Measurements from ENCODE around the gene TRIM63. TPM values are rescaled to one million over a fixed set of nuclear protein-coding genes. Genes with fewer than 3 reads are reported as not detected.
A peak's percentile ranks its signal among the peaks of the same experiment; 100 is the strongest.

Gene TRIM63
- total RNA-seq, 1 donor from 2014 or later = 1.7 TPM

GRCh38 chr1:26035203-26035958 lies 32.0 kb downstream of the TRIM63 start:
- no peaks in the 10 kb centered on the region for H3K36me3 Mint-ChIP-seq
- peak overlapping the region; percentile 95 for H3K4me3 Mint-ChIP-seq
- TF ChIP-seq, protein P1, sequence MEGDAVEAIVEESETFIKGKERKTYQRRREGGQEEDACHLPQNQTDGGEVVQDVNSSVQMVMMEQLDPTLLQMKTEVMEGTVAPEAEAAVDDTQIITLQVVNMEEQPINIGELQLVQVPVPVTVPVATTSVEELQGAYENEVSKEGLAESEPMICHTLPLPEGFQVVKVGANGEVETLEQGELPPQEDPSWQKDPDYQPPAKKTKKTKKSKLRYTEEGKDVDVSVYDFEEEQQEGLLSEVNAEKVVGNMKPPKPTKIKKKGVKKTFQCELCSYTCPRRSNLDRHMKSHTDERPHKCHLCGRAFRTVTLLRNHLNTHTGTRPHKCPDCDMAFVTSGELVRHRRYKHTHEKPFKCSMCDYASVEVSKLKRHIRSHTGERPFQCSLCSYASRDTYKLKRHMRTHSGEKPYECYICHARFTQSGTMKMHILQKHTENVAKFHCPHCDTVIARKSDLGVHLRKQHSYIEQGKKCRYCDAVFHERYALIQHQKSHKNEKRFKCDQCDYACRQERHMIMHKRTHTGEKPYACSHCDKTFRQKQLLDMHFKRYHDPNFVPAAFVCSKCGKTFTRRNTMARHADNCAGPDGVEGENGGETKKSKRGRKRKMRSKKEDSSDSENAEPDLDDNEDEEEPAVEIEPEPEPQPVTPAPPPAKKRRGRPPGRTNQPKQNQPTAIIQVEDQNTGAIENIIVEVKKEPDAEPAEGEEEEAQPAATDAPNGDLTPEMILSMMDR (conservative IDR thresholded peaks at IDR 0.05) = no peak
- peak; percentile 92 for DNase-seq (ENCODE audit: extremely low spot score, unreplicated experiment)
- H3K27me3 Mint-ChIP-seq = peaks cover 9% of the 10 kb centered on the region
- no peaks in the 10 kb centered on the region for H3K9me3 Mint-ChIP-seq
- peaks cover 3% of the 10 kb centered on the region for H3K4me1 Mint-ChIP-seq (ENCODE audit: unreplicated experiment)
- peak overlapping the region; percentile 96 for H3K27ac Mint-ChIP-seq

- Mint-ChIP-seq H3K36me3 (no peaks in the 10 kb centered on the region), H3K9me3 (no peaks in the 10 kb centered on the region), H3K27me3 (peaks cover 9% of the 10 kb centered on the region), H3K27ac (peak overlapping the region; percentile 71), H3K4me3 (peak overlapping the region; percentile 95), H3K4me1 (ENCODE audit: unreplicated experiment) (peaks cover 3% of the 10 kb centered on the region)
- TF ChIP-seq, protein P1 (conservative IDR thresholded peaks at IDR 0.05) = no peak
- DNase-seq (ENCODE audit: extremely low spot score, unreplicated experiment) = no peak
These were observed 32.8 kb downstream of the TRIM63 start for GRCh38 chr1:26034504-26035202.

GRCh38 chr1:26032656-26033357 lies 34.6 kb downstream of the TRIM63 start:
- peak overlapping the region; percentile 51 for H3K4me3 Mint-ChIP-seq
- TF ChIP-seq, protein P1 (conservative IDR thresholded peaks at IDR 0.05) = no peak
- peaks cover 5% of the 10 kb centered on the region for H3K4me1 Mint-ChIP-seq (ENCODE audit: unreplicated experiment)
- no peaks in the 10 kb centered on the region for H3K36me3 Mint-ChIP-seq
- H3K9me3 Mint-ChIP-seq = no peaks in the 10 kb centered on the region
- H3K27me3 Mint-ChIP-seq = peaks cover 9% of the 10 kb centered on the region
- DNase-seq (ENCODE audit: extremely low spot score, unreplicated experiment) = no peak
- peak overlapping the region; percentile 16 for H3K27ac Mint-ChIP-seq

- Mint-ChIP-seq H3K4me3 (no peak overlapping the region), H3K4me1 (ENCODE audit: unreplicated experiment) (peaks cover 7% of the 10 kb centered on the region), H3K27ac (no peak overlapping the region), H3K36me3 (no peaks in the 10 kb centered on the region), H3K9me3 (no peaks in the 10 kb centered on the region), H3K27me3 (peaks cover 9% of the 10 kb centered on the region)
- DNase-seq (ENCODE audit: extremely low spot score, unreplicated experiment) = no peak
- TF ChIP-seq, protein P1 (conservative IDR thresholded peaks at IDR 0.05) = no peak
These were observed 35.7 kb downstream of the TRIM63 start for GRCh38 chr1:26031611-26032220.

GRCh38 chr1:26031196-26031595 lies 36.2 kb downstream of the TRIM63 start:
- TF ChIP-seq, protein P1 (conservative IDR thresholded peaks at IDR 0.05) = no peak
- H3K4me3 Mint-ChIP-seq = no peak overlapping the region
- H3K9me3 Mint-ChIP-seq = no peaks in the 10 kb centered on the region
- no peak for DNase-seq (ENCODE audit: extremely low spot score, unreplicated experiment)
- no peak overlapping the region for H3K27ac Mint-ChIP-seq
- H3K4me1 Mint-ChIP-seq (ENCODE audit: unreplicated experiment) = peaks cover 7% of the 10 kb centered on the region
- no peaks in the 10 kb centered on the region for H3K36me3 Mint-ChIP-seq
- H3K27me3 Mint-ChIP-seq = peaks cover 9% of the 10 kb centered on the region
